Testis (tissue), 2 donors: ENCODE measurements around the gene LIMD2.

Source experiments
- POLR2A ChIP-seq: fragments of 450-650 bp; IDR thresholded peaks from one replicate; pipeline ENCODE4 v1.6.1; 2017; ENCODE audit warnings: antibody characterized with exemption, mild to moderate bottlenecking, moderate library complexity
- TF ChIP-seq, protein P1 (sequence below), 3 experiments: fragments of 450-650 bp in 2 of 3; fragments of 200-600 bp in 1 of 3; sonication (generic) in 1 of 3; IDR thresholded peaks; one replicate each; pipeline ENCODE4 v1.5.1; 2016 to 2019; ENCODE audit warnings: antibody characterized with exemption in 3 of 3, mild to moderate bottlenecking in 2 of 3, moderate library complexity in 1 of 3

DNA sequence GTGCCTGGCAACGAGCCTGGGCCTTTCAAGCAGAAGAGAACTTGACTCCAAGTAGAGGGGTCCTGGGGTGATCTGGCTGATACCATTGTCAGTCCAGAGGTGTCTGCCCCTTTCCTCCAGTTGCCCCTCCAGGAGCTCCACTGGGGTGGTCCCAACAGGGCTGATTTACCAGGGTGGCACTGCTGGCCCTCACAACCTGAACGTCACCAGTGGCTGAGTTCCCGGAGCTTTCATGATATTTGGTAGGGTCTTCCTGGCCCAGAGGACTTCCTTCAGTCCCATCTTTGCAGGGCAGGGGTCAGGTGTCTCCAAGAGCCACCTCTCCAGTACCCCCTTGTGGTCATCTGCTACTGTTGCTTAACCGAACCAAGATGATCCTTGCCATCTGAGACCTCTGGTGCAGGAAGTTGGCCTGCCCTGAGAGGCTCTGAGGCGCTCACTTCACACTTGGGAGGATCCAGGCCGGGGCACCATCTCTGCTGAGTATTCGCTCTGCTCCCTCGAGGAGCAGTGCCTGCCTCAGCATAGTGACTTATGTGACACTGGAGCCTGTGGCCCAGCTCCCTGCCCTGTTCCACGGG, 3.5 kb downstream of the LIMD2 start:
- TF ChIP-seq, protein P1, sequence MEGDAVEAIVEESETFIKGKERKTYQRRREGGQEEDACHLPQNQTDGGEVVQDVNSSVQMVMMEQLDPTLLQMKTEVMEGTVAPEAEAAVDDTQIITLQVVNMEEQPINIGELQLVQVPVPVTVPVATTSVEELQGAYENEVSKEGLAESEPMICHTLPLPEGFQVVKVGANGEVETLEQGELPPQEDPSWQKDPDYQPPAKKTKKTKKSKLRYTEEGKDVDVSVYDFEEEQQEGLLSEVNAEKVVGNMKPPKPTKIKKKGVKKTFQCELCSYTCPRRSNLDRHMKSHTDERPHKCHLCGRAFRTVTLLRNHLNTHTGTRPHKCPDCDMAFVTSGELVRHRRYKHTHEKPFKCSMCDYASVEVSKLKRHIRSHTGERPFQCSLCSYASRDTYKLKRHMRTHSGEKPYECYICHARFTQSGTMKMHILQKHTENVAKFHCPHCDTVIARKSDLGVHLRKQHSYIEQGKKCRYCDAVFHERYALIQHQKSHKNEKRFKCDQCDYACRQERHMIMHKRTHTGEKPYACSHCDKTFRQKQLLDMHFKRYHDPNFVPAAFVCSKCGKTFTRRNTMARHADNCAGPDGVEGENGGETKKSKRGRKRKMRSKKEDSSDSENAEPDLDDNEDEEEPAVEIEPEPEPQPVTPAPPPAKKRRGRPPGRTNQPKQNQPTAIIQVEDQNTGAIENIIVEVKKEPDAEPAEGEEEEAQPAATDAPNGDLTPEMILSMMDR (IDR thresholded peaks at IDR 0.05): peak; percentile 16 to 38 (median 24)
- TF ChIP-seq POLR2A: no peak
